Adipocyte (in vitro differentiated cells): Measurements from ENCODE around the gene CNEP1R1.

Experiments
- DNase-seq: peaks from one replicate; pipeline ENCODE4 v3.0.0-alpha.2; 2015; ENCODE audit warnings: low read depth
- H3K27me3 ChIP-seq: replicated peaks from 2 replicates; pipeline ENCODE4 v1.7.0; 2013; ENCODE audit warnings: mild to moderate bottlenecking, low read length, moderate library complexity; ENCODE audit not compliant: control insufficient read depth, insufficient read depth
- H3K36me3 ChIP-seq: 2 replicates; pipeline ENCODE4 v1.7.0; 2013; ENCODE audit warnings: low read length, mild to moderate bottlenecking, moderate library complexity; ENCODE audit not compliant: control insufficient read depth, insufficient read depth, severe bottlenecking
- H3K4me1 ChIP-seq: 2 replicates; pipeline ENCODE4 v1.7.0; 2013; ENCODE audit warnings: mild to moderate bottlenecking, low read length, moderate library complexity; ENCODE audit not compliant: control insufficient read depth, insufficient read depth
- H3K4me3 ChIP-seq: 2 replicates; pipeline ENCODE4 v1.7.0; 2013; ENCODE audit warnings: mild to moderate bottlenecking, low read length, moderate library complexity
- H3K9ac ChIP-seq: 2 replicates; pipeline ENCODE4 v1.7.0; 2013; ENCODE audit warnings: mild to moderate bottlenecking, low read length, moderate library complexity
- H3K9me3 ChIP-seq: 2 replicates; pipeline ENCODE4 v1.7.0; 2013; ENCODE audit warnings: mild to moderate bottlenecking, low read length, moderate library complexity; ENCODE audit not compliant: control insufficient read depth

CNEP1R1 gene

DNA sequence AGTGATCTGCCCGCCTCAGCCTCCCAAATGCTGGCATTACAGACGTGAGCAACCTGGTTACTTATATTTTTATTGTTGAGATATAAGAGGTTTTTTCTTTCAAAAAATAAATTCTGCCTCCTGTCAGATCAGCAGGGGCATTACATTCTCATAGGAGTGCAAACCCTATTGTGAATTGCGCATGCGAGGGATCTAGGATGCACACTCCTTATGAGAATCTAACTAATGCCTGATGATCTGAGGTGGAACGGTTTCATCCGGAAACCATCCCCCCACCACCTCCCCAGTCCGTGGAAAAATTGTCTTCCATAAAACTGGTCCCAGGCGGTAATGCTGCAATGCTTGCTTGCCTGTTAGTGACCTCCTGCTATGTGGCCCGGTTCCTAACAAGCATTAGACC lies 7.5 kb upstream of the CNEP1R1 start:
- no peaks in the 10 kb centered on the region for H3K36me3 ChIP-seq
- H3K27me3 ChIP-seq, result peaks cover 7% of the 10 kb centered on the region
- no peak overlapping the region for H3K9ac ChIP-seq
- no peaks in the 10 kb centered on the region for H3K9me3 ChIP-seq
- H3K4me3 ChIP-seq, result no peak overlapping the region
- H3K4me1 ChIP-seq, result no peaks in the 10 kb centered on the region
- DNase-seq, result no peak

DNA sequence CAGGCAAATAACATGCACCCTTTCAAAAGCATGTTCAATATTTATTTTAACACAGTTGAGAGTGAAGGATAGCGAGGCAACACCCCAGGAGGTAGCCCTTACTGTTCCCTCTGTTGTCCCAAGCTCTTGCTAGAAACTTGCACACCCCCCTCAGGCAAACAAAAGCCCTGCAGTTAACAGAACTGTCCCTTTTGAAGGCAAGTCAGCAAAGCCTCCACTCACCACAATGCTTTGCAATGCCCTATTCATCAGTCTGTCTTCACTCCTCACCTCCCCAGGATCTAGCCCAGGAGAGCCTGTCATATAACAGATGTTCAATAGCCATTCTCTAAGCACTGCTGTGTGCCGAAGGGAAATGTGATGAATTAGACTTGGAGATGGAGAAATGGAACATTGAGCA lies 3.5 kb upstream of the CNEP1R1 start:
- H3K9me3 ChIP-seq, result no peaks in the 10 kb centered on the region
- no peaks in the 10 kb centered on the region for H3K36me3 ChIP-seq
- peaks cover 12% of the 10 kb centered on the region for H3K4me1 ChIP-seq
- no peak overlapping the region for H3K4me3 ChIP-seq
- DNase-seq, result no peak
- H3K9ac ChIP-seq, result no peak overlapping the region
- H3K27me3 ChIP-seq, result peaks cover 3% of the 10 kb centered on the region

DNA sequence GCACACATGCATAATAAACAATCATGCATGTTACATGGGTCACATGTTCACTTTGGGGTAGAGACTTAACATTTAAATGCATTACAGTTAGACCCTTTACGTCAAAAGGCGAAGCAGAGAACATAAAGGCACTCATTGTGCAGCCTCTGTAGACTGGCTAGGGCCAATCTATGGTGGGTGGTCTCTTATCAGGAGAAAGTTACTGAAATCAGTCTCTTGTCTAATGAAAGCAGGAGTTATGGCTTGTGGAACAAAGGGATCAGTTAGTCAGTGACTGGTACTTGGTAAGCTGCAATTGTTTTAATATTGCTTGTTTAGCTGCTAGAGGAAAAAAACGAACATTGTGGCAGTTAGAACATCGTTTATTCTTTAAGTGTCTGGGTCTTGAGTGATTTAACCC lies 1.4 kb upstream of the CNEP1R1 start:
- no peaks in the 10 kb centered on the region for H3K9me3 ChIP-seq
- peaks cover 3% of the 10 kb centered on the region for H3K27me3 ChIP-seq
- H3K9ac ChIP-seq, result no peak overlapping the region
- no peak for DNase-seq
- peaks cover 4% of the 10 kb centered on the region for H3K36me3 ChIP-seq
- peaks cover 12% of the 10 kb centered on the region for H3K4me1 ChIP-seq
- H3K4me3 ChIP-seq, result no peak overlapping the region

DNA sequence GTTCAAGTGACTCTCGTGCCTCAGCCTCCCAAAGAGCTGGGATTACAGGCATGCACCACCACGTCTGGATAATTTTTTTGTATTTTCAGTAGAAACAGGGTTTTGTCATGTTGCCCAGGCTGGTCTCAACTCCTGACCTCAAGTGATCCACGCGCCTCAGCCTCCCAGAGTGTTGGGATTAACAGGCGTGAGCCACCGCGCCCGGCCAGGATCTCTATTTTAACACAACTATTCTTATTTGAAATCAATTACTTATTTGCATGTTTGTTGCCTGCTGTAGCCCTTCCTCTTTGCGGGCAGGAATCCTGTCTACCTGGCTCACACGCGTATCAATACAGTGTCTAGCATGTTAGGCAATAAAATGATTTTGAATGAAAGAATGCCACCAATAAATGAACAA lies 818 bp upstream of the CNEP1R1 start:
- H3K4me3 ChIP-seq, result no peak overlapping the region
- peaks cover 12% of the 10 kb centered on the region for H3K4me1 ChIP-seq
- peaks cover 4% of the 10 kb centered on the region for H3K36me3 ChIP-seq
- no peaks in the 10 kb centered on the region for H3K9me3 ChIP-seq
- DNase-seq, result no peak
- peaks cover 3% of the 10 kb centered on the region for H3K27me3 ChIP-seq
- peak overlapping the region; percentile 66 for H3K9ac ChIP-seq

DNA sequence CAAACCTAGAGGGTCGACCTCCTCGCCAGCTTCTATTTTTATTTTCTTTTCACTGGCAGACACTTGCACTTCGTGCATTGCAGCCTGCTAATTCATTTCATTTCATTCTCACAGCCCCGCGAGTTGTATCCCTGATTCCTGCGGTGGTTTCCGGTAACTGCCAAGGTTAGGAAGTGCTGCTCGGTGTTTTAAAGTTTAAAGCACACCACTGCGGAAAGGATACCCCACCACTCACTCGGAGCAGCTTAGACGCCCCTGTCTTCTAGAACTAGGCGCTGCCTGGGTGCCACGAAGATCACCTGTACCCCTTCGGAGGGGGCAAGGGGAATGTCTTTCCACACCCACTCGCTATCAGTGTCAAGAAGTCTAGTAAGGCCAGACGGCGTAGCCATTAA lies 509 bp downstream of the CNEP1R1 start:
- Histone ChIP-seq H3K4me3 (peak overlapping the region; percentile 99), H3K4me1 (peaks cover 14% of the 10 kb centered on the region), H3K9ac (peak overlapping the region; percentile 94), H3K9me3 (no peaks in the 10 kb centered on the region), H3K36me3 (peaks cover 10% of the 10 kb centered on the region), H3K27me3 (peaks cover 2% of the 10 kb centered on the region)
- DNase-seq, result no peak

DNA sequence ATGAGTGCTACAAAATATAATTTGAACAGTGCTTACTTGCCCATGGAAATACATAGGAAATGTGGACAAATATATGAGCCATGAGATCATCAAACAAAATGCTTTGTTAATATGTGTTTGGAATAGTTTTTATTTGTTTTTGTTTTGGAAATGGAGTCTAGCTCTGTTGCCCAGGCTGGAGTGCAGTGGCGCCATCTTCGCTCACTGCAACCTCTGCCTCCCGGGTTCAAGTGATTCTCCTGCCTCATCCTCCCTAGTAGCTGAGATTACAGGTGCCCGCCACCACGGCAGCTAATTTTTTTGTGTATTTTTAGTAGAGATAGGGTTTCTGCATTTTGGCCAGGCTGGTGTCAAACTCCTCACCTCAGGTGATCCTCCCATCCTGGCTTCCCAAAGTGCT lies 2.8 kb downstream of the CNEP1R1 start:
- peaks cover 25% of the 10 kb centered on the region for H3K36me3 ChIP-seq
- H3K9me3 ChIP-seq, result no peaks in the 10 kb centered on the region
- no peaks in the 10 kb centered on the region for H3K27me3 ChIP-seq
- H3K9ac ChIP-seq, result no peak overlapping the region
- peaks cover 14% of the 10 kb centered on the region for H3K4me1 ChIP-seq
- no peak for DNase-seq
- no peak overlapping the region for H3K4me3 ChIP-seq

DNA sequence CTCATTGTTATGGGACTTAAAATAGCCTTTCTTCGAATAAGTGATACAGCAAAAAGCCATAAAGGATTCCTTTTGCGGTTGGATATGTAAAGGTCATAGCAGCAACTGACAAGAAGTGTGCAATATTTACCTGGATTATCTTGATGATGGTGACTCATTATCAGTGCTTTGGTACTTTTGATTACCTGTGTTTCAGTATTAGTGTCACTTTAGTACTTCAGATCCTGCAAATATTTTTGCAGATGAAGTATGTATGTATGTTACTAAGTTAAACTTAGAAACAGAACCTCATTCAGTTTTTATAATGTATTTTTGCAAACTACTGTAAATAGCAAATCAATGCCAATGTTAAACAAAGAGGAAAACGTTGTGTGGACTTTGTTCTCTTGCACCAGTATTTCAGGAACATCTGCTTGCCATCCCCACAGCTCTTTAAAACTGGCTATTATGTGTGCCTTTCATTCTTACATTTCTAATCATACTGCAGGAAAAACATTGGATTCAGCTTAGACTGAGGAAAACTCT lies 10.5 kb downstream of the CNEP1R1 start:
- peaks cover 11% of the 10 kb centered on the region for H3K4me1 ChIP-seq
- no peak overlapping the region for H3K9ac ChIP-seq
- DNase-seq, result no peak
- peaks cover 55% of the 10 kb centered on the region for H3K36me3 ChIP-seq
- H3K9me3 ChIP-seq, result no peaks in the 10 kb centered on the region
- H3K4me3 ChIP-seq, result no peak overlapping the region
- no peaks in the 10 kb centered on the region for H3K27me3 ChIP-seq

DNA sequence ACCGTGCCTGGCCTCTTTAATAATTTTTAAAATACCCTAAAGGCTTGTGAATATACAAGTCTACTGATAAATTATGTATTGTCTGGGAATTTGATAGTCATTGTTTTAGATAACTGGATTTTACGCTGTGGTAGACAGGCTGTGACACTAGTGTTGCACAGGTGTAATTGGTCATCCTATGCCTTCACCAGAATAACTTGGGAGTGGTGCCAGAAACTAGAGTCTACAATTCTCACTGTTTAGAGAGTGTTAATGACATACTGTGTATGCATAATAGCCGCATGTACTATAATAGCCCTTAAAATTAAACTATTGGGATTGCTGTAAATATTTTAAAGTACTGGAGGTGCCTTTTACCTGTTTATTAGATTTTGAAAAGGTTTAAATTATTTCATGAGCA lies 11.4 kb downstream of the CNEP1R1 start:
- peaks cover 11% of the 10 kb centered on the region for H3K4me1 ChIP-seq
- DNase-seq, result no peak
- peaks cover 52% of the 10 kb centered on the region for H3K36me3 ChIP-seq
- no peak overlapping the region for H3K4me3 ChIP-seq
- no peaks in the 10 kb centered on the region for H3K27me3 ChIP-seq
- no peak overlapping the region for H3K9ac ChIP-seq
- H3K9me3 ChIP-seq, result no peaks in the 10 kb centered on the region

DNA sequence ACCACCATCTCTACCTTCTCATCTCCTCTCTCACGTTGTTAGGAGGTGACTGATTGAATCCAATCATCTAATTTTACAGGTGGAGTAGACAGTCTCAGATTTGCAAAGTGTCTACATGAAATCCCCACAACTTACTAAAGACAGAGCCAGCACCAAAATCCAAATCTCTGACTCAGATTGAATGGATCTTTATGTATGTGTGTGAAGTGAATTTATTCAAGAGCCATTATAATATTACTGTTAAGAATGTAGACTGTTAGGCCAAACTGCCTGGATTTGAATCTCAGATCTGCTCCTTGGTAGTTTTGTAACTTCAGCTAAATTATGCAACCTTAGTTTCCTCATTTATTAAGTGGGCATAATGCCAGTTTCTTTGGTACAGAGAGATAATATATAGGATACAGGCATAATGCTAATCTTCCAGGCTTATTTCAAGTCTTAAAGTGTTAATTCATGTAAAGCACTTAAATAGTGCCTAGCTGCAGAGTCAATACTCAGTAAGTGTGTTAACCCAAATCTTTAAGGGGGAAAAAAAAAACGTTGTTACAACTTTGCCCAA lies 12.7 kb downstream of the CNEP1R1 start:
- H3K4me3 ChIP-seq, result no peak overlapping the region
- H3K9ac ChIP-seq, result no peak overlapping the region
- no peaks in the 10 kb centered on the region for H3K27me3 ChIP-seq
- H3K4me1 ChIP-seq, result peaks cover 11% of the 10 kb centered on the region
- peak; percentile 67 for DNase-seq
- H3K9me3 ChIP-seq, result no peaks in the 10 kb centered on the region
- peaks cover 40% of the 10 kb centered on the region for H3K36me3 ChIP-seq

DNA sequence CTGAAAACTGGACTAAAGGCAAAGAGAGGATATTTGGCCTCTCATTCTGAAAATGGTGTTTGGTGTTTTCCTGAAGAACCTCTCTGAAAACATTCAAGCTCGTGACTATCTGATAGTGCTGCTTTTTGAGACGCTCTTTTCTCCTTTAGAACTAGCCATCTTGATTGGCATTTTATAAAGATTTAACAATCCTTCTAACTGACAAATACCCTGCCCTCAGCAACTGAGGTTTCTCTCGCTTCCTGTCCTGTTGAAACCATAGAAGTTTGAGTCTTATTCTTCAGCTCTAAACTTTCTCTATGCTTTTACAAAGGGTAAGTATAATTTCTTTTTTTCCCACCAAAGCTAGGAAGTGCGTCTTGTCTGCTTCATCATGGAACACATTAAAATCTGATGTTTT lies 13.3 kb downstream of the CNEP1R1 start:
- H3K4me3 ChIP-seq, result no peak overlapping the region
- peaks cover 37% of the 10 kb centered on the region for H3K36me3 ChIP-seq
- H3K9me3 ChIP-seq, result no peaks in the 10 kb centered on the region
- no peaks in the 10 kb centered on the region for H3K27me3 ChIP-seq
- DNase-seq, result no peak
- H3K9ac ChIP-seq, result no peak overlapping the region
- H3K4me1 ChIP-seq, result peaks cover 11% of the 10 kb centered on the region

DNA sequence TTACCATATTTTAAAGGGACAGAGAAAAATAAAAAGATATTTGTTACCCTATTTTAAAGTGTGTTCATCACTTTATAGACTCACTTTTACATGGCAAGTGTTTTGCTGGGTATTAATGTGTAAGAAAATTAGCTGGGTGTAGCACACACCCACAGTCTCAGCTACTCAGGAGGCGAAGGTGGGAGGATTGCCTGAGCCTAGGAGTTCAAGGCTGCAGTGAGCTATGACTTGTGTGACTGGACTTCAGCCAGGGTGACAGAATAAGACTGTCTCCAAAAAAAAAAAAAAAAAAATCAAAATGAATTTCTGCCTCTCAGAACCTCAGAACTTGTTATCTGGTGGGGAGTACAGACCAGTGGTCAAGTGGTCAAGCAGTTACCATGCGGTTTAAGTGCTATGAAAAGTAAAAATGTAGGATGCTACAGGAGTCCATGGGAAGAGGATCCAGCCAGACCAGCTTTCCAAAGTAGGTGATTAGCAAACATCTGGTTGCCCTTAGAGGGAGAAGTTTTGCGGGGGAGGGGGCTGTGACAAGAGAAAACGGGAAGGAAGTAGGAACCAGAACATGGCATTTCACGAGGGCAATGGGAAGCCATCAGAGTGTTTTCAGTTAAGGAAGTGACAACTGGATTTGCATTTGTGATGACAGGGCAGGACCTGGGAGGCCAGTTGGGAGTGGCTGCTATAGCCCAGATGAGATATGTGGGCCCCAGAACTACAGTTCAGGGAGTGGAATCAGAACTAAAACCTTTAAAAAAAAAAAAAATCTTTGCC lies 13.9 kb downstream of the CNEP1R1 start:
- DNase-seq, result no peak

More for the DNA sequence above, 13.9 kb downstream of the CNEP1R1 start:
- H3K4me1 ChIP-seq, result peaks cover 11% of the 10 kb centered on the region
- H3K9me3 ChIP-seq, result no peaks in the 10 kb centered on the region
- no peak overlapping the region for H3K4me3 ChIP-seq
- no peaks in the 10 kb centered on the region for H3K27me3 ChIP-seq
- peaks cover 33% of the 10 kb centered on the region for H3K36me3 ChIP-seq
- no peak overlapping the region for H3K9ac ChIP-seq
